WTC11 (cell line): ENCODE data around the gene DCAF6. TPM values are rescaled to one million over a fixed set of nuclear protein-coding genes. Genes with fewer than 3 reads are reported as not detected.
"Not testable (repeated sequence)": the region's sequence is repeated elsewhere in the genome, so short reads cannot be mapped to it uniquely, and the experiment has no call there.

ENCODE experiments used
- ATAC-seq: fragments of 200-7000 bp; cut with Tn5 transposase; 2 replicates; pipeline ENCODE4 v1.10.0; 2021; ENCODE audit warnings: mild to moderate bottlenecking, moderate library complexity
- Bru-seq: library from RNA; stranded (reverse); fragments of 400-500 nt; gene quantifications from one replicate; lab custom pipeline; 2021; lab: Mats Ljungman, UMichigan
- CTCF ChIA-PET: fragments of 300-600 bp; sonication (Branson Sonifier 250); formaldehyde crosslinking; loops from one replicate; lab custom pipeline; 2021; ENCODE audit warnings: antibody characterized with exemption; lab: Charles Lee
- POLR2A ChIA-PET: fragments of 350-600 bp; sonication (Branson Sonifier 250); formaldehyde crosslinking; loops from one replicate; lab custom pipeline; 2021; ENCODE audit warnings: antibody characterized with exemption; lab: Charles Lee
- DNase-seq: peaks from one replicate; pipeline ENCODE4 v3.0.0; 2021; ENCODE audit warnings: low spot score
- H3K27ac Mint-ChIP-seq: 2 replicates; pipeline ENCODE4 v1.8.0; 2021; ENCODE audit warnings: mixed read lengths
- H3K27me3 Mint-ChIP-seq: 2 replicates; pipeline ENCODE4 v1.8.0; 2021; ENCODE audit warnings: low read depth, mild to moderate bottlenecking, moderate library complexity, mixed read lengths
- H3K36me3 Mint-ChIP-seq: 2 replicates; pipeline ENCODE4 v1.8.0; 2021; ENCODE audit warnings: mixed read lengths
- H3K4me1 Mint-ChIP-seq: 2 replicates; pipeline ENCODE4 v1.8.0; 2022; ENCODE audit warnings: mixed read lengths
- H3K4me3 Mint-ChIP-seq: 2 replicates; pipeline ENCODE4 v1.8.0; 2021; ENCODE audit warnings: mild to moderate bottlenecking, moderate library complexity, mixed read lengths
- H3K9me3 Mint-ChIP-seq: 2 replicates; pipeline ENCODE4 v1.8.0; 2021; ENCODE audit warnings: mixed read lengths
- E2F4 ChIP-seq: sonication (generic); formaldehyde crosslinking; IDR thresholded peaks from 2 replicates; pipeline ENCODE4 v1.8.1; 2022; ENCODE audit warnings: low read depth, mild to moderate bottlenecking, moderate library complexity, missing genetic modification reagents, borderline replicate concordance
- ETV6 ChIP-seq: sonication (generic); formaldehyde crosslinking; IDR thresholded peaks from 2 replicates; pipeline ENCODE4 v1.8.1; 2022; ENCODE audit warnings: mild to moderate bottlenecking, missing genetic modification reagents
- FOXK1 ChIP-seq: sonication (generic); formaldehyde crosslinking; IDR thresholded peaks from 2 replicates; pipeline ENCODE4 v1.8.0; 2022; ENCODE audit warnings: mild to moderate bottlenecking, moderate library complexity, missing genetic modification reagents
- FOXP1 ChIP-seq: sonication (generic); formaldehyde crosslinking; IDR thresholded peaks from 2 replicates; pipeline ENCODE4 v1.8.0; 2022; ENCODE audit warnings: missing genetic modification reagents, mild to moderate bottlenecking, moderate library complexity, borderline replicate concordance
- GABPB1 ChIP-seq: sonication (generic); formaldehyde crosslinking; IDR thresholded peaks from 2 replicates; pipeline ENCODE4 v1.8.1; 2023; ENCODE audit warnings: mild to moderate bottlenecking, missing genetic modification reagents
- GTF2I ChIP-seq: fragments of 250-450 bp; sonication (Bioruptor Pico); conservative IDR thresholded peaks from 2 replicates; pipeline ENCODE4 v1.4.0; 2021; ENCODE audit warnings: mild to moderate bottlenecking
- IRF2 ChIP-seq: sonication (generic); formaldehyde crosslinking; IDR thresholded peaks from 2 replicates; pipeline ENCODE4 v1.8.0; 2022; ENCODE audit warnings: low read depth, missing genetic modification reagents, borderline replicate concordance
- MAX ChIP-seq: sonication (generic); formaldehyde crosslinking; IDR thresholded peaks from 2 replicates; pipeline ENCODE4 v1.8.0; 2022; ENCODE audit warnings: mild to moderate bottlenecking, missing genetic modification reagents
- NFYB ChIP-seq: sonication (generic); formaldehyde crosslinking; conservative IDR thresholded peaks from 2 replicates; pipeline ENCODE4 v1.8.0; 2022; ENCODE audit warnings: low read depth, missing genetic modification reagents
- SP1 ChIP-seq: sonication (generic); formaldehyde crosslinking; conservative IDR thresholded peaks from 2 replicates; pipeline ENCODE4 v1.8.1; 2022; ENCODE audit warnings: missing genetic modification reagents
- STAT6 ChIP-seq: sonication (generic); formaldehyde crosslinking; conservative IDR thresholded peaks from 2 replicates; pipeline ENCODE4 v1.8.1; 2023; ENCODE audit warnings: mild to moderate bottlenecking, low read depth, missing genetic modification reagents, moderate library complexity
- USF2 ChIP-seq: sonication (generic); formaldehyde crosslinking; IDR thresholded peaks from 2 replicates; pipeline ENCODE4 v1.8.1; 2023; ENCODE audit warnings: mild to moderate bottlenecking, missing genetic modification reagents, moderate library complexity
- ZNF121 ChIP-seq: sonication (generic); formaldehyde crosslinking; IDR thresholded peaks from 2 replicates; pipeline ENCODE4 v1.8.0; 2023; ENCODE audit warnings: missing genetic modification reagents
- ZNF138 ChIP-seq: sonication (generic); formaldehyde crosslinking; conservative IDR thresholded peaks from 2 replicates; pipeline ENCODE4 v1.8.1; 2022; ENCODE audit warnings: mild to moderate bottlenecking, moderate library complexity, missing genetic modification reagents
- ZNF317 ChIP-seq: sonication (generic); formaldehyde crosslinking; IDR thresholded peaks from 2 replicates; pipeline ENCODE4 v1.8.1; 2023; ENCODE audit warnings: low read depth, mild to moderate bottlenecking, moderate library complexity, missing genetic modification reagents, borderline replicate concordance
- long read RNA-seq, 3 experiments: library from RNA in 1 of 3; library from capped mRNA in 1 of 3; library from polyadenylated mRNA in 1 of 3; unstranded in 2 of 3; stranded (forward) in 1 of 3; transcript quantifications; one replicate each; pipeline ENCODE4 v2.0.0, GENCODE V29; 2021
- total RNA-seq: library from RNA; stranded (reverse); gene quantifications from 3 replicates; pipeline ENCODE4 v1.2.3, GENCODE V29; 2021

DCAF6 gene
- total RNA-seq, result 13.5 to 17.4 TPM (median 16.1 TPM) in 3 replicates
- Bru-seq, nascent RNA, result percentile 84 among the genes with signal in this experiment
- long read RNA-seq, experiment 1, transcript DCAF6-203 (20 exons, 3,302 nt), result minor isoform, 12 of 96 reads
- long read RNA-seq, experiment 1, transcript DCAF6-201 (19 exons, 3,186 nt), result major isoform, 40 of 96 reads
- long read RNA-seq, experiment 1, partial matches to known transcripts, result 13 of 96 reads
- long read RNA-seq, experiment 1, other reads (novel, unspliced or antisense), result 30 of 96 reads
- long read RNA-seq, experiment 2, transcript DCAF6-201 (19 exons, 3,186 nt), result major isoform, 7 of 26 reads
- long read RNA-seq, experiment 2, partial matches to known transcripts, result 7 of 26 reads
- long read RNA-seq, experiment 2, other reads (novel, unspliced or antisense), result 10 of 26 reads
- long read RNA-seq, experiment 3, partial matches to known transcripts, result 2 of 7 reads
- long read RNA-seq, experiment 3, other reads (novel, unspliced or antisense), result 3 of 7 reads

GRCh38 chr1:167936068-167936929 lies at the start of gene DCAF6:
Gene DCAF6 (plus strand): TSS chr1:167936683. CDS start chr1:167936912, 229 bp downstream.
- ChIA-PET CTCF (interaction anchor here (0.8 to 3.2 kb wide), 6 partner anchors 31 to 223 kb away, joined by 3 to 13 read pairs (median 4); no protein-coding TSS in a partner anchor), POLR2A (interaction anchor here (0.6 to 2.1 kb wide), 8 partner anchors 10 to 197 kb away, joined by 3 to 14 read pairs (median 5); partner anchors contain the start of gene ADCY10)
- Mint-ChIP-seq H3K27me3 (no peaks in the 10 kb centered on the region), H3K4me1 (peaks cover 21% of the 10 kb centered on the region), H3K4me3 (peak within 1 kb of the TSS; percentile 92), H3K27ac (peak within 1 kb of the TSS; percentile 100)
- DNase-seq (peak; percentile 96), ATAC-seq (peak; percentile 87)
- no peak for TF ChIP-seq STAT6 (CRISPR knock-in tag)
- no peak for TF ChIP-seq ZNF138
- 0 out of 2 replicates have a peak, but pooled peaks have one; percentile 12 for TF ChIP-seq ZNF317
- TF ChIP-seq ZNF121 (CRISPR knock-in tag), result peak; percentile 88
- TF ChIP-seq NFYB (CRISPR knock-in tag), result peak; percentile 36; the same call in 1 of the 2 replicates
- no peak for TF ChIP-seq GTF2I (CRISPR knock-in tag)
- peak; percentile 55; the same call in 1 of the 2 replicates for TF ChIP-seq ETV6
- TF ChIP-seq USF2 (CRISPR knock-in tag), result no peak
- TF ChIP-seq SP1 (CRISPR knock-in tag), result peak; percentile 89
- peak; percentile 54; the same call in 1 of the 2 replicates for TF ChIP-seq MAX (CRISPR knock-in tag)
- no peak for TF ChIP-seq IRF2 (CRISPR knock-in tag)
- TF ChIP-seq GABPB1, result peak; percentile 32; the same call in 1 of the 2 replicates
- TF ChIP-seq E2F4 (CRISPR knock-in tag), result peak; percentile 22; the same call in 1 of the 2 replicates
- TF ChIP-seq FOXP1 (CRISPR knock-in tag), result no peak
- TF ChIP-seq FOXK1, result peak; percentile 85
- TF ChIP-seq, all 79 proteins: peak for 9
- Mint-ChIP-seq H3K36me3 (no peaks in the 10 kb centered on the region), H3K9me3 (no peaks in the 10 kb centered on the region)

- H3K27ac Mint-ChIP-seq, H3K36me3 Mint-ChIP-seq, ATAC-seq, H3K27me3 Mint-ChIP-seq, H3K4me3 Mint-ChIP-seq, DNase-seq, H3K9me3 Mint-ChIP-seq, CTCF ChIA-PET, POLR2A ChIA-PET, H3K4me1 Mint-ChIP-seq: not testable (repeated sequence)
These were observed 49.3 kb upstream of the DCAF6 start for GRCh38 chr1:167887187-167887586.
